Pancreas (tissue), 10 donors: ENCODE data around the gene BRAT1. TPM values are rescaled to one million over a fixed set of nuclear protein-coding genes. Genes with fewer than 3 reads are reported as not detected.

ENCODE experiments used
- ATAC-seq, 4 donors: fragments of 200-7000 bp; cut with Tn5 transposase; one replicate each; pipeline versions ENCODE4 v1.8.0 to v1.9.1; 2020; ENCODE audit warnings: mild to moderate bottlenecking in 4 of 4, moderate library complexity in 4 of 4
- DNase-seq, 6 donors: peaks; one replicate each; pipeline ENCODE4 v3.0.0-alpha.2; 2020
- FAIRE-seq: peaks from 2 replicates; lab custom pipeline; 2012; peaks lifted over from hg19 to GRCh38; lab: Jason Lieb, UNC
- H3K27ac ChIP-seq, 4 donors: fragments of 200-600 bp; sonication (generic); 1 replicate in 3 of 4; 2 replicates in 1 of 4; pipeline versions ENCODE4 v1.5.0 to v1.8.0; 2020
- H3K27me3 ChIP-seq, 4 donors: fragments of 200-600 bp; one replicate each; pipeline ENCODE4 v1.8.0; 2021
- H3K36me3 ChIP-seq, 3 donors: fragments of 200-600 bp; sonication (generic) in 1 of 3; one replicate each; pipeline versions ENCODE4 v1.5.0 to v1.8.0; 2020 to 2021
- H3K4me1 ChIP-seq, 3 donors: fragments of 200-600 bp; one replicate each; pipeline ENCODE4 v1.8.0; 2021
- H3K4me3 ChIP-seq, 4 donors: fragments of 200-600 bp; sonication (generic) in 2 of 4; one replicate each; pipeline versions ENCODE4 v1.5.0 to v1.8.0; 2020 to 2021
- H3K9me3 ChIP-seq, 4 donors: fragments of 200-600 bp; one replicate each; pipeline ENCODE4 v1.8.0; 2021
- WGBS, 2 donors: extraction: QIAGEN DNeasy Blood & Tissue Kit; methylation state at CpG; one replicate each; pipeline ENCODE4 v1.1.7; 2013; 5-methylcytosine and 5-hydroxymethylcytosine counted together
- intact Hi-C, 3 donors: fragments of 100-400 bp; cut with DNase I; formaldehyde crosslinking; loops; one replicate each; pipeline versions ENCODE4 v1.11.1 to v1.14.2; 2022
- polyA plus RNA-seq, 2 donors: library from polyadenylated mRNA; stranded (reverse); fragments of 200-250 nt; gene quantifications; one replicate each; pipeline ENCODE4 v1.2.3, GENCODE V29; 2013
- total RNA-seq, 6 donors: library from RNA; stranded (reverse); fragmentation: NEBNext Ultra II Directional in 4 of 6; extraction: Animal tissue kit (Norgen Biotek cat#: 25700) in 4 of 6; gene quantifications; one replicate each; pipeline versions ENCODE4 v1.2.1 to v1.2.4, GENCODE V29; 2021 to 2023
- TF ChIP-seq, protein P1 (sequence below), 4 donors: fragments of 200-600 bp; sonication (generic) in 3 of 4; IDR thresholded peaks; one replicate each; pipeline versions ENCODE4 v1.5.0 to v1.8.0; 2021; ENCODE audit warnings: antibody characterized with exemption in 4 of 4
- donor health status: healthy with polysubstance abuse.
- donor health status: DM: no; HTN: no; CAD: no; lungs with moderate emphysema.
- donor health status: DM: no; HTN: no; CAD: no.
- donor health status: control.
- donor health status: control.
- donor health status: Bipolar disorder and iron deficiency.
- donor health status: DM: yes; HTN: yes; CAD: no.
- donor health status: DM: no; HTN: no; CAD: no.
- donor health status: DM: no; HTN: no; CAD: no.
- donor health status: DM: yes; HTN: yes; CAD: no.

BRAT1 gene
- total and polyA plus RNA-seq, 8 donors: 11.8 to 54.4 (median 15.2) TPM

DNA sequence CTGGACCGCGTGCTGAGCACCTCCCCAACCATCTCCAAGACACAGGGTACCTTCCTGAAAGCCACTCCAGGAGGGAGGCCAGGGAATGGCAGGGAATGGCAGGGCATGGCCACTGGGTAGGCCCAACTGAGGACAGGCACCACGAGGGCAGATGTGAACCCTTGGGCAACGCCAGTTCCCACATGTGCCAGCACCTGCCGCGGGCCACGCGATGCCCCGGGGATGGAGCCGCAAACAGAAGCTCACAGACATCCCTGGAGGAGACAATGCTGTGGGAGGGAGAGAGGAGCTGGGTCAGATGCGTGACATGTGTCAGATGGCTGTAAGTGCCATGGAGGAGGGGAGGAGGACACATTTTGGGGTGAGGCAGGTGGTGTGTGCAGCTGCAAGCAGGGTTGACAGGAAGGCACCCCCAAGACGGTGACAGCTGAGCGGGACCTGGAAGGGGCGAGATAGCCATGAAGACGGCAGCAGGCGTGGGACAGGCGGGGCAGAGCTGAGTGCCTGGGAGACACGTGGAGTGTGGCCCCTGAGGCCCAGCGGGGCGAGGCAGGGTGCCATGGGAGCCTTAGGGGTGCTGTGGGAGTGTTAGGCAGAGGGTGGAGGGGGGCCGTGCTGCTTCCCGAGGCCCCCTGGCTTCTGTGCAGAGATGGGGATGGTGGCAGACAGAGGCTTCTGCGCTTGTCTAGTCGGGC lies 31.1 kb upstream of the BRAT1 start:
- Histone ChIP-seq H3K9me3 (no peaks in the 10 kb centered on the region), H3K27ac (no peak overlapping the region), H3K27me3 (no peaks in the 10 kb centered on the region), H3K36me3 (peaks cover 0 to 9% (median 0%) of the 10 kb centered on the region in 3 donors), H3K4me1 (no peaks in the 10 kb centered on the region), H3K4me3 (no peak overlapping the region)
- no peak for DNase-seq
- FAIRE-seq: no peak
- TF ChIP-seq, protein P1, sequence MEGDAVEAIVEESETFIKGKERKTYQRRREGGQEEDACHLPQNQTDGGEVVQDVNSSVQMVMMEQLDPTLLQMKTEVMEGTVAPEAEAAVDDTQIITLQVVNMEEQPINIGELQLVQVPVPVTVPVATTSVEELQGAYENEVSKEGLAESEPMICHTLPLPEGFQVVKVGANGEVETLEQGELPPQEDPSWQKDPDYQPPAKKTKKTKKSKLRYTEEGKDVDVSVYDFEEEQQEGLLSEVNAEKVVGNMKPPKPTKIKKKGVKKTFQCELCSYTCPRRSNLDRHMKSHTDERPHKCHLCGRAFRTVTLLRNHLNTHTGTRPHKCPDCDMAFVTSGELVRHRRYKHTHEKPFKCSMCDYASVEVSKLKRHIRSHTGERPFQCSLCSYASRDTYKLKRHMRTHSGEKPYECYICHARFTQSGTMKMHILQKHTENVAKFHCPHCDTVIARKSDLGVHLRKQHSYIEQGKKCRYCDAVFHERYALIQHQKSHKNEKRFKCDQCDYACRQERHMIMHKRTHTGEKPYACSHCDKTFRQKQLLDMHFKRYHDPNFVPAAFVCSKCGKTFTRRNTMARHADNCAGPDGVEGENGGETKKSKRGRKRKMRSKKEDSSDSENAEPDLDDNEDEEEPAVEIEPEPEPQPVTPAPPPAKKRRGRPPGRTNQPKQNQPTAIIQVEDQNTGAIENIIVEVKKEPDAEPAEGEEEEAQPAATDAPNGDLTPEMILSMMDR (IDR thresholded peaks at IDR 0.05): no peak
- WGBS, 2 donors: 93 to 95% methylated on average over 24 of the region's 24 CpGs
- intact Hi-C loops: no loop called here
- no peak for ATAC-seq

DNA sequence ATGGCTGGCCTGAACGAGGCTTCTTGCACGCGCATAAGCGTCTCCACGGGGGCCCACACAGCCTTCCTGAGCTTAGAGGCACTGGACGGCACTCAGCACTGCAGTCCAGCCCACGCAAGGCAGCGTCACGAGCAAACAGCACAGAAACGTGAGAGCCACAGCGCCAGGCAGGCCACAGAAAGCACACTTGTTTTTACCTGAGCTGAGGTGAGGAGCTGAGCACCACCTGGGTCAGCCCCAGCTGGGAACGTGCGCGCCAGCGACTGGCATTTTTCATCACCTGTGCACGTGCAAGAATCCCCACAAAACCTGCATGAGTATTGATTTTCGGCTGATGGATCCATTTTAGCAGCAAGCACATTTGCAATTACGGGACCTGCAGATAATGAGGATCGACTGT lies 30.1 kb upstream of the BRAT1 start:
- H3K4me1 ChIP-seq: no peaks in the 10 kb centered on the region
- no peaks in the 10 kb centered on the region for H3K9me3 ChIP-seq
- intact Hi-C loops: no loop called here
- FAIRE-seq (no peak), ATAC-seq (no peak), DNase-seq (no peak)
- no peaks in the 10 kb centered on the region for H3K27me3 ChIP-seq
- 86 to 87% methylated on average over 19 of the region's 19 CpGs for WGBS, 2 donors
- H3K36me3 ChIP-seq: peaks cover 0 to 9% (median 0%) of the 10 kb centered on the region in 3 donors
- H3K27ac ChIP-seq: no peak overlapping the region
- H3K4me3 ChIP-seq: no peak overlapping the region
- TF ChIP-seq, protein P1 (IDR thresholded peaks at IDR 0.05): no peak

DNA sequence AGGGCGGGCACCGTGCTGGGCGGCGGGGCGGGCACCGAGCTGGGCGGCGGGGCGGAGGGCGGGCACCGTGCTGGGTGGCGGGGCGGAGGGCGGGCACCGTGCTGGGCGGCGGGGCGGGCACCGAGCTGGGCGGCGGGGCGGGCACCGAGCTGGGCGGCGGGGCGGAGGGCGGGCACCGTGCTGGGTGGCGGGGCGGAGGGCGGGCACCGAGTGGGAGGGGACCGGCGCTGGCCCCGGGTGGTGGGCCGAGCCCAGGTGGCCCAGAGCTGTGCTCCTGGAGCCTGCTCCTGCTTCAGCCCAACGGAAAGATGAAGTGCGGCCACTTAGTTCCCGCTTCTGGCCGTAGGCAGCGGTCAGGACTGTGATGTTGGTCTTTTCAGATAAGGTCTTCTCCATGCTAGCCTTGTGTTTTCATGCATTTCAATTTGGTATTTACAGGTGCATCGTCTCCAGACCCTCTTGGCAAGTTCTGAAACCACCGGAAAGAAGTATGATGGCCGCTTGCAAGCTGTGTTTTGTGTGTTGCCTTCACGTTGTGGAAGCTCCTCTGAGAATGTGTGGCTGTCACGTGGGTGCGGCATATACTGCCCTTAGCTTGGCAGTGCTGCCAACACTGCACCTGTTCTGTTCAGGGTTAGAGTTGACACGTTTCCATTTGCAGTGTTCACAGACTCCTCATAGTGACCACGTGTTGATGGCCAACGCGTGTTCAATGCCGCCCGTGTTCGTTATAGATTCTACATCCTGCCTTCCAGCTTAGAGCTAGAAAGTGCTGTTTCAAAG lies 28.7 kb upstream of the BRAT1 start:
- H3K27ac ChIP-seq: no peak overlapping the region
- TF ChIP-seq, protein P1 (IDR thresholded peaks at IDR 0.05): no peak

DNA sequence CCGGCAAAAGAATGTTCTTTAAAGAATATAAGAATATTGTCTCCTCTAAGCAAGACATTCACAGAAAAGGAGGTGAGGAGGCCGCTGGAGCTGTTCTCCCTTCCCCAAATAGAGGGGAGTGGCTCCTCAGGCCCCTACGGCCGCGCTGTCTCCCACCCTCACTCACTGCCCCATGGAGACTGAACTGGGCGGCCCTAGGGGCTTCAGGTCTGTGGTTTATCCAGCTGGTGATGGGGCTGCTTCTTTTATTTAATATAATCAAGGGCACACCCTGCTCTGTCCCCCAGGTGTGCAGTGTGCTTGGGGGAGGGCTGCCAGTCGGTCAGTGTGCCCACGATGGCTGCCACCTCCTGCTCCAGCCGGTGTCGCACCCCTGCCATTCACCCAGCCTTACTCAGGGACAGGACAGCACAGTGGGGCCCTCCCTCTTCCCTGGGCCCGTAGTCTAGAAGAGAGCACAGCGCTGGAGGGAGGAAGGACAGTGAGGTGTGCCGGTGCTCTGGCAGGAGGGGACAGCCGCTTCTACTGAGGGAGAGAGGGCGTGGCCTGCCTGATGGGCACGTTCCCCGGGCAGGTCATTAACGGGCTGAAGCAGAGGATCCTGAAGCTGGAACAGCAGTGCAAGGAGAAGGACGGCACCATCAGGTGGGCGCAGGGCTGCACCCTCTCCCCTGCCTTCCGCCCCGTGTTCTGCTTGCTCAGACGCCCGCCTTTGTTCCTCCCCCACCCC lies 26.8 kb upstream of the BRAT1 start:
- Histone ChIP-seq H3K9me3 (no peaks in the 10 kb centered on the region), H3K4me1 (no peaks in the 10 kb centered on the region), H3K36me3 (peaks cover 0 to 9% (median 0%) of the 10 kb centered on the region in 3 donors), H3K4me3 (no peak overlapping the region), H3K27me3 (no peaks in the 10 kb centered on the region), H3K27ac (no peak overlapping the region)
- intact Hi-C loops: no loop called here
- ATAC-seq (no peak), FAIRE-seq (no peak), DNase-seq (peak in 1 of 6 donors; percentile 14)
- TF ChIP-seq, protein P1 (IDR thresholded peaks at IDR 0.05): no peak
- WGBS, 2 donors: 89 to 91% methylated on average over 24 of the region's 24 CpGs

More for the DNA sequence above, 28.7 kb upstream of the BRAT1 start:
- no peak for FAIRE-seq
- 66 to 79% methylated on average over 32 to 49 of the region's 54 CpGs for WGBS, 2 donors
- intact Hi-C loops: no loop called here
- H3K36me3 ChIP-seq: peaks cover 0 to 9% (median 0%) of the 10 kb centered on the region in 3 donors
- no peaks in the 10 kb centered on the region for H3K9me3 ChIP-seq
- ATAC-seq: peak; percentile 38 to 93 (median 88)
- H3K4me1 ChIP-seq: no peaks in the 10 kb centered on the region
- no peaks in the 10 kb centered on the region for H3K27me3 ChIP-seq
- DNase-seq: peak in 4 of 6 donors; percentile 37 to 72 (median 49)
- no peak overlapping the region for H3K4me3 ChIP-seq
